ENCODE data around the gene ELANE.

- no peak for TF ChIP-seq CTCF (IDR thresholded peaks at IDR 0.05; ENCODE audit: low read depth, low read length, missing input control)
- no peak for TF ChIP-seq REST (IDR thresholded peaks at IDR 0.05)
Observed at GRCh38 chr19:804419-805165, 47.5 kb upstream of the ELANE start.
